ENCODE results near the gene NEO1.

Gene NEO1

GRCh38 chr15:73225358-73226015 is 173.2 kb downstream of the NEO1 start:
- H3K9ac ChIP-seq (ENCODE audit: low read length in 5 of 5): no peak overlapping the region
- H3K36me3 ChIP-seq (ENCODE audit: control insufficient read depth in 5 of 5, insufficient read depth in 5 of 5, low read length in 5 of 5): no peaks in the 10 kb centered on the region
- H3K4me1 ChIP-seq (ENCODE audit: control insufficient read depth in 5 of 5, insufficient read depth in 5 of 5, low read length in 5 of 5): no peaks in the 10 kb centered on the region
- no peaks in the 10 kb centered on the region for H3K27me3 ChIP-seq (ENCODE audit: control insufficient read depth in 5 of 5, insufficient read depth in 4 of 5, low read length in 5 of 5)
- peaks cover 0 to 4% (median 0%) of the 10 kb centered on the region in 5 donors for H3K9me3 ChIP-seq (ENCODE audit: control insufficient read depth in 5 of 5, low read length in 5 of 5)
- no peak overlapping the region for H3K27ac ChIP-seq (ENCODE audit: low read depth, low read length)
- no peak overlapping the region for H3K4me3 ChIP-seq (ENCODE audit: low read depth in 1 of 5, low read length in 5 of 5)

DNA sequence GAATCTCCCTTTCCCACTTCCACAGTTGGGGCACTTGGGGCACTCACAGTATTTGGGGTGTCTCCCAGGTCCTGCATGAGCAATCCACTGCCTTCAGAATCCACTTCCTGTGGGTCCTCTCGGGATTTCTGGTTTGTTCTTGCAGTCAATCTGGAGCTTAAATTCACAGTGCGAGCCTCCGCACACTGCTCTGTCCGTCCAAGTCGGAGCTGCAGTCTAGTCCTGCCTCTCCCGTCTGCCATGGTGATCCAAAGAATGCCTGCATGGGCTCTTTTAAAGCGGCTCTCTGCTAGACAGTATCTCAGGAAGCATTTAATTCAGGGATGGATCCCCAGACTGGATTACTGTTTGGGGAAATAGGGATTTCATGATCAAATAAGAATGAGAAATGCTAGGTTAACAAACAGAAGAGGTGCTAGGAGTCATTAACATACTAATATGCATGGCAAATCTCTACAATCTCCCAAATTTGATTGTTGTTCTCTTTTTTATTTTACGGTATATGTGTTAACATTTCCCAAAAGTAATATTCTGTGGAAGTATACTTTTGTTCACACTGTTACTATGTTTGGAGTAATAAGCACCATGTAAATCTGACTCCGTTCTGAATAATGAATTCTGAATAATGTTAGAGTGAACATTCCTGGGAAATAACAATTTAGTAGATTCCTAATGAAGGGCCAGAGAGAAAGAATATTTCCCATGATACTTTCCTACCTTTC is 174.0 kb downstream of the NEO1 start:
- no peak overlapping the region for H3K9ac ChIP-seq (ENCODE audit: low read length in 5 of 5)
- H3K9me3 ChIP-seq (ENCODE audit: control insufficient read depth in 5 of 5, low read length in 5 of 5): peaks cover 0 to 4% (median 0%) of the 10 kb centered on the region in 5 donors
- H3K36me3 ChIP-seq (ENCODE audit: control insufficient read depth in 5 of 5, insufficient read depth in 5 of 5, low read length in 5 of 5): no peaks in the 10 kb centered on the region
- H3K4me3 ChIP-seq (ENCODE audit: low read depth in 1 of 5, low read length in 5 of 5): no peak overlapping the region
- no peak overlapping the region for H3K27ac ChIP-seq (ENCODE audit: low read depth, low read length)
- no peaks in the 10 kb centered on the region for H3K4me1 ChIP-seq (ENCODE audit: control insufficient read depth in 5 of 5, insufficient read depth in 5 of 5, low read length in 5 of 5)
- H3K27me3 ChIP-seq (ENCODE audit: control insufficient read depth in 5 of 5, insufficient read depth in 4 of 5, low read length in 5 of 5): no peaks in the 10 kb centered on the region

DNA sequence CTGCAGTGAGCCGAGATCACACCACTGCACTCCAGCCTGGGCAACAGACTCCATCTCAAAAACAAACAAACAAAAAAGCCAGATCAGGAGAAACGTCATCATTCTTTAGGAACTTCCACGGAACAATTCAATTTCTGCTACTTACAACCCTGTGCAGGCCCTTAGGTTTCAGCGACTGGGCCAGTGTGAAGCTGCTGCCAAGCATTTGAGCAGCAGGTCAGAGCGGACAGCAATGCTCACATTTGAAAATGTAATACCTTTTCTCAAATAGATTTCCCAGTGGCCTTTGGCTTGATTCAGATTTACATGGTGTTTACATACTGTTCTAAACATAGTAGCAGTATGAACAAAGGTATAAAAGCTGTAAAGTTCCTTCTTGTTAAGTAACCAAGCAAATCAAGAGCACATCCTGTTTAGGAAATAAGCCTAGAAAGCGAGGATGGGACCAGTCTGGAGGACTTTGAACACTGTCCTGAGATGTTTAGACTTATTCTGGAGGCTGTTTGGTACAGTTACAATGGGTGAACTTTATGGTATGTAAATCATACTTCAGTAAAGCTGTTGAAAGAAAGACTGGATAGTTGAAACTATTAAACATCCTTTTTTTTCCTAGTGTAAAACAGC is 175.3 kb downstream of the NEO1 start:
- Histone ChIP-seq H3K9me3 (ENCODE audit: control insufficient read depth in 5 of 5, low read length in 5 of 5) (peaks cover 0 to 4% (median 0%) of the 10 kb centered on the region in 5 donors), H3K27me3 (ENCODE audit: control insufficient read depth in 5 of 5, insufficient read depth in 4 of 5, low read length in 5 of 5) (no peaks in the 10 kb centered on the region), H3K36me3 (ENCODE audit: control insufficient read depth in 5 of 5, insufficient read depth in 5 of 5, low read length in 5 of 5) (peaks cover 0 to under 1% (median 0%) of the 10 kb centered on the region in 5 donors), H3K9ac (ENCODE audit: low read length in 5 of 5) (no peak overlapping the region), H3K4me3 (ENCODE audit: low read depth in 1 of 5, low read length in 5 of 5) (no peak overlapping the region), H3K4me1 (ENCODE audit: control insufficient read depth in 5 of 5, insufficient read depth in 5 of 5, low read length in 5 of 5) (no peaks in the 10 kb centered on the region), H3K27ac (ENCODE audit: low read depth, low read length) (no peak overlapping the region)

DNA sequence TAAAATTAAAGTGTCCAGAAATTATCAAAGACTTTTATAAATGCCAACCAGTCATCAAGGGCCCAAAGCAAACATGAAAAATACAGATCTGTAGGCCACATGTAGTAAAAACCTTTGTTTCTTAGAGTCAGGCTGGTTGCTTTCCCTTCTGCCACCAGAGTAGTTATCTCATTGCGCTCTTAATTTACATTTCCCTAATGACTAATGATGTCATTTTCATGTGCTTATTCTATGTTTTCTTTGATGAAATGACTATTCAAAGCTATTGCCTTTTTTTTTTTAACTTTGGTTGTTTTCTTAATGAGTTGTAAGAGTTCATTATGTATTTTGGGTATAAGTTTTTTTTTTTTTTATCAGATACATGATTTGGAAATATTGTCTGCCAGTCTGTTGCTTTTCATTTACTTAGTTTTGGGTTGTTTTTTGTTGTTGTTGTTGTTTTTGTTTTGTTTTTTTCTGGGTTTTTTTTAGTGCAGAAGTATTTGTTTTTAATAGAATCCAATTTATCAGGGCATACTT is 175.9 kb downstream of the NEO1 start:
- Histone ChIP-seq H3K9ac (ENCODE audit: low read length in 5 of 5) (no peak overlapping the region), H3K9me3 (ENCODE audit: control insufficient read depth in 5 of 5, low read length in 5 of 5) (peaks cover 0 to 4% (median 0%) of the 10 kb centered on the region in 5 donors), H3K27ac (ENCODE audit: low read depth, low read length) (no peak overlapping the region), H3K27me3 (ENCODE audit: control insufficient read depth in 5 of 5, insufficient read depth in 4 of 5, low read length in 5 of 5) (no peaks in the 10 kb centered on the region), H3K36me3 (ENCODE audit: control insufficient read depth in 5 of 5, insufficient read depth in 5 of 5, low read length in 5 of 5) (peaks cover 0 to 2% (median 0%) of the 10 kb centered on the region in 5 donors), H3K4me1 (ENCODE audit: control insufficient read depth in 5 of 5, insufficient read depth in 5 of 5, low read length in 5 of 5) (no peaks in the 10 kb centered on the region), H3K4me3 (ENCODE audit: low read depth in 1 of 5, low read length in 5 of 5) (no peak overlapping the region)

- Histone ChIP-seq H3K4me1 (ENCODE audit: control insufficient read depth in 5 of 5, insufficient read depth in 5 of 5, low read length in 5 of 5) (no peaks in the 10 kb centered on the region), H3K9me3 (ENCODE audit: control insufficient read depth in 5 of 5, low read length in 5 of 5) (peaks cover 0 to 4% (median 0%) of the 10 kb centered on the region in 5 donors), H3K9ac (ENCODE audit: low read length in 5 of 5) (no peak overlapping the region), H3K36me3 (ENCODE audit: control insufficient read depth in 5 of 5, insufficient read depth in 5 of 5, low read length in 5 of 5) (peaks cover 0 to 5% (median 3%) of the 10 kb centered on the region in 5 donors), H3K4me3 (ENCODE audit: low read depth in 1 of 5, low read length in 5 of 5) (no peak overlapping the region), H3K27me3 (ENCODE audit: control insufficient read depth in 5 of 5, insufficient read depth in 4 of 5, low read length in 5 of 5) (no peaks in the 10 kb centered on the region), H3K27ac (ENCODE audit: low read depth, low read length) (no peak overlapping the region)
Measured at GRCh38 chr15:73231661-73232419, 179.6 kb downstream of the NEO1 start.

DNA sequence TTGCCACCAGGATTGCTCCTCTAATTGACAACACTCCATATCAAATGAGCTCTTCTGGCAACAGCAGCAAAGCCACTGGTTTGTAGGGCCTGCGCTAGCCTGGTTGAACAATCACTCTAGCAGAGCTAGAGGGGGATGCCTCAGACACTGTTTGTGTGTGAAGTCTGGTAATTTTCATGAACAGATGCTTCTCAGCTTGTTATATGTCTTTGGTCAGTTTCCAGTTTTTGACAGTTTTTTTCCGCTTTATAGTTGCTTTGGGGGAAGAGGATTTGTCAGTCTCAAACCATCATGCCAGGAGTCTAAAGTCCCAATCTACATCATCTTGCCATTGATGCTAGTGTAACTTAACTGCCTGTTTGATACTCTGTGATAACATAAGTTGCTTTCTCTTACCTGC is 180.5 kb downstream of the NEO1 start:
- H3K4me3 ChIP-seq (ENCODE audit: low read depth in 1 of 5, low read length in 5 of 5): no peak overlapping the region
- peaks cover 0 to 4% (median 0%) of the 10 kb centered on the region in 5 donors for H3K9me3 ChIP-seq (ENCODE audit: control insufficient read depth in 5 of 5, low read length in 5 of 5)
- no peaks in the 10 kb centered on the region for H3K4me1 ChIP-seq (ENCODE audit: control insufficient read depth in 5 of 5, insufficient read depth in 5 of 5, low read length in 5 of 5)
- H3K27me3 ChIP-seq (ENCODE audit: control insufficient read depth in 5 of 5, insufficient read depth in 4 of 5, low read length in 5 of 5): no peaks in the 10 kb centered on the region
- H3K9ac ChIP-seq (ENCODE audit: low read length in 5 of 5): no peak overlapping the region
- H3K36me3 ChIP-seq (ENCODE audit: control insufficient read depth in 5 of 5, insufficient read depth in 5 of 5, low read length in 5 of 5): peaks cover 0 to 5% (median 3%) of the 10 kb centered on the region in 5 donors
- H3K27ac ChIP-seq (ENCODE audit: low read depth, low read length): no peak overlapping the region

DNA sequence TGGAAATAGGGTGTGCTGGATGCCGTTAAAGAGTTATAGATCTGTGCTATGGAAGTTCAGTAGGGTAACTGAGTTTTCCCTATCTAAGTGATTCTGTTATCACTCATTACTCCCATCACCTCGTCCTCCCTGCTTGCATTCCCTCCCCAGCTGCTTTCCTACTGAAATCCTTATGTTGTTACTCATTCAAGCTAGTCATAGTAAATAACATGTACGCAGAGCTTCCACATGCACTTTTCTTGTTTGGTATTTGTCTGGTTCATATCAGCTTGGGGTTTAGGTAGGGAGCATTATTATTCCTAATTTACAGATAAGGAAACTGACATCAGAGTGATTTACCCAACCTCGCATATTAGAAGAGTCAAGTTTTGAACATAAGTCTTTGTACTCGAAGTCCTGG is 181.4 kb downstream of the NEO1 start:
- H3K9me3 ChIP-seq (ENCODE audit: control insufficient read depth in 5 of 5, low read length in 5 of 5): peaks cover 0 to 4% (median 0%) of the 10 kb centered on the region in 5 donors
- H3K4me1 ChIP-seq (ENCODE audit: control insufficient read depth in 5 of 5, insufficient read depth in 5 of 5, low read length in 5 of 5): no peaks in the 10 kb centered on the region
- H3K27ac ChIP-seq (ENCODE audit: low read depth, low read length): no peak overlapping the region
- no peaks in the 10 kb centered on the region for H3K27me3 ChIP-seq (ENCODE audit: control insufficient read depth in 5 of 5, insufficient read depth in 4 of 5, low read length in 5 of 5)
- no peak overlapping the region for H3K4me3 ChIP-seq (ENCODE audit: low read depth in 1 of 5, low read length in 5 of 5)
- H3K9ac ChIP-seq (ENCODE audit: low read length in 5 of 5): no peak overlapping the region
- peaks cover 0 to 5% (median 3%) of the 10 kb centered on the region in 5 donors for H3K36me3 ChIP-seq (ENCODE audit: control insufficient read depth in 5 of 5, insufficient read depth in 5 of 5, low read length in 5 of 5)

- H3K9ac ChIP-seq (ENCODE audit: low read length in 5 of 5): no peak overlapping the region
- peaks cover 0 to 3% (median 3%) of the 10 kb centered on the region in 5 donors for H3K36me3 ChIP-seq (ENCODE audit: control insufficient read depth in 5 of 5, insufficient read depth in 5 of 5, low read length in 5 of 5)
- no peaks in the 10 kb centered on the region for H3K27me3 ChIP-seq (ENCODE audit: control insufficient read depth in 5 of 5, insufficient read depth in 4 of 5, low read length in 5 of 5)
- no peak overlapping the region for H3K4me3 ChIP-seq (ENCODE audit: low read depth in 1 of 5, low read length in 5 of 5)
- H3K9me3 ChIP-seq (ENCODE audit: control insufficient read depth in 5 of 5, low read length in 5 of 5): no peaks in the 10 kb centered on the region
- H3K27ac ChIP-seq (ENCODE audit: low read depth, low read length): no peak overlapping the region
- H3K4me1 ChIP-seq (ENCODE audit: control insufficient read depth in 5 of 5, insufficient read depth in 5 of 5, low read length in 5 of 5): no peaks in the 10 kb centered on the region
Measured at GRCh38 chr15:73237910-73238309, 185.6 kb downstream of the NEO1 start.

- no peak overlapping the region for H3K9ac ChIP-seq (ENCODE audit: low read length in 5 of 5)
- H3K27me3 ChIP-seq (ENCODE audit: control insufficient read depth in 5 of 5, insufficient read depth in 4 of 5, low read length in 5 of 5): no peaks in the 10 kb centered on the region
- no peak overlapping the region for H3K27ac ChIP-seq (ENCODE audit: low read depth, low read length)
Measured at GRCh38 chr15:73239564-73240215, 187.4 kb downstream of the NEO1 start.

More at GRCh38 chr15:73239564-73240215, 187.4 kb downstream of the NEO1 start:
- Histone ChIP-seq H3K4me1 (ENCODE audit: control insufficient read depth in 5 of 5, insufficient read depth in 5 of 5, low read length in 5 of 5) (no peaks in the 10 kb centered on the region), H3K4me3 (ENCODE audit: low read depth in 1 of 5, low read length in 5 of 5) (no peak overlapping the region), H3K36me3 (ENCODE audit: control insufficient read depth in 5 of 5, insufficient read depth in 5 of 5, low read length in 5 of 5) (peaks cover 0 to 3% (median 0%) of the 10 kb centered on the region in 5 donors), H3K9me3 (ENCODE audit: control insufficient read depth in 5 of 5, low read length in 5 of 5) (no peaks in the 10 kb centered on the region)
